HepG2 (cell line): ENCODE results near the gene TMEM250. TPM values are rescaled to one million over a fixed set of nuclear protein-coding genes. Genes with fewer than 3 reads are reported as not detected.

Experiments used
- ATAC-seq: fragments of 200-7000 bp; cut with Tn5 transposase; 3 replicates; pipeline ENCODE4 v1.9.1; 2020; ENCODE audit warnings: mild to moderate bottlenecking, moderate library complexity
- BruUV-seq: library from RNA; stranded (reverse); fragments of 400-500 nt; replicated peaks from 2 replicates; lab custom pipeline; 2021; lab: Mats Ljungman, UMichigan
- CTCF ChIA-PET: fragments of 300-600 bp; formaldehyde crosslinking; extraction: SDS; loops from one replicate; lab custom pipeline; 2021; ENCODE audit warnings: low total read pairs, inconsistent platforms, low intra/inter-chr PET ratio; lab: Yijun Ruan, JAX
- POLR2A ChIA-PET: fragments of 350-600 bp; sonication (Branson Sonifier 250); formaldehyde crosslinking; loops from one replicate; lab custom pipeline; 2020; ENCODE audit warnings: antibody characterized with exemption, inconsistent platforms; lab: Yijun Ruan, JAX
- DNase-seq: peaks from one replicate; pipeline ENCODE4 v3.0.0-alpha.2; 2015; ENCODE audit warnings: low spot score
- FAIRE-seq: peaks from 3 replicates; lab custom pipeline; 2011; peaks lifted over from hg19 to GRCh38; lab: Jason Lieb, UNC
- H2AFZ ChIP-seq: one replicate; pipeline ENCODE4 v1.6.1; 2011; ENCODE audit warnings: low read length, inconsistent platforms
- H3K27ac ChIP-seq: fragments of 300-600 bp; 3 replicates; pipeline ENCODE4 v1.8.0; 2011; ENCODE audit warnings: mixed run types, mild to moderate bottlenecking, mixed read lengths, low read length, inconsistent platforms; ENCODE audit not compliant: insufficient read depth; ENCODE audit errors: extremely low read length
- H3K27me3 ChIP-seq, 2 experiments: fragments of 200-600 bp in 1 of 2; 2 replicates in 1 of 2; 3 replicates in 1 of 2; pipeline versions ENCODE4 v1.6.0 to v1.8.0; 2011; ENCODE audit warnings: low read length in 2 of 2, mild to moderate bottlenecking in 2 of 2, moderate library complexity in 2 of 2, inconsistent platforms in 1 of 2; ENCODE audit not compliant: insufficient read depth in 2 of 2, control insufficient read depth in 1 of 2
- H3K36me3 ChIP-seq, 2 experiments: fragments of 200-600 bp in 1 of 2; replicated peaks in 1 of 2; 2 replicates in 1 of 2; 3 replicates in 1 of 2; pipeline versions ENCODE4 v1.5.1 to v1.8.0; 2011; ENCODE audit warnings: low read length in 2 of 2, inconsistent platforms in 1 of 2; ENCODE audit not compliant: insufficient read depth in 2 of 2, control insufficient read depth in 1 of 2
- H3K4me1 ChIP-seq: 2 replicates; pipeline ENCODE4 v1.5.1; 2012; ENCODE audit warnings: low read length, inconsistent platforms; ENCODE audit not compliant: insufficient read depth
- H3K4me2 ChIP-seq: 2 replicates; pipeline ENCODE4 v1.6.0; 2011; ENCODE audit warnings: low read depth, low read length, inconsistent platforms
- H3K4me3 ChIP-seq, 3 experiments: fragments of 200-600 bp in 1 of 3; sonication (generic), shearing (Covaris generic) in 1 of 3; replicated peaks in 1 of 3; 2 replicates each; pipeline ENCODE4 v1.5.1; 2011 to 2016; ENCODE audit warnings: low read length in 3 of 3, inconsistent platforms in 2 of 3, low read depth in 2 of 3, mild to moderate bottlenecking in 2 of 3, control low read depth in 1 of 3, mixed read lengths in 1 of 3; ENCODE audit not compliant: insufficient read depth in 1 of 3
- H3K79me2 ChIP-seq: one replicate; pipeline ENCODE4 v1.6.1; 2011; ENCODE audit warnings: low read length, inconsistent platforms; ENCODE audit not compliant: insufficient read depth
- H3K9ac ChIP-seq: 2 replicates; pipeline ENCODE4 v1.6.0; 2011; ENCODE audit warnings: mild to moderate bottlenecking, low read depth, low read length, inconsistent platforms; ENCODE audit not compliant: insufficient read depth
- H3K9me3 ChIP-seq: 2 replicates; pipeline ENCODE4 v1.5.1; 2012; ENCODE audit warnings: mild to moderate bottlenecking, low read length
- H4K20me1 ChIP-seq: 2 replicates; pipeline ENCODE4 v1.6.0; 2011; ENCODE audit warnings: inconsistent platforms, mild to moderate bottlenecking, low read length, moderate library complexity; ENCODE audit not compliant: insufficient read depth
- IRX3 ChIP-seq: sonication (generic); formaldehyde crosslinking; IDR thresholded peaks from 2 replicates; pipeline ENCODE4 v1.8.1; 2023; ENCODE audit warnings: mild to moderate bottlenecking, low read depth, missing genetic modification reagents, borderline replicate concordance
- NAIF1 ChIP-seq: sonication (generic); formaldehyde crosslinking; IDR thresholded peaks from 2 replicates; pipeline ENCODE4 v1.5.0; 2020; ENCODE audit warnings: mild to moderate bottlenecking, missing genetic modification reagents, borderline replicate concordance
- PAF1 ChIP-seq: IDR thresholded peaks from 2 replicates; pipeline ENCODE4 v1.6.1; 2016; ENCODE audit warnings: missing genetic modification reagents, missing compliant biosample characterization
- PRPF4 ChIP-seq: fragments of 200-400 bp; formaldehyde crosslinking; IDR thresholded peaks from 2 replicates; pipeline ENCODE4 v1.6.1; 2016; ENCODE audit warnings: low read length, low read depth; ENCODE audit not compliant: poor library complexity, severe bottlenecking
- SP140L ChIP-seq: sonication (generic); formaldehyde crosslinking; IDR thresholded peaks from 2 replicates; pipeline ENCODE4 v1.4.0; 2020; ENCODE audit warnings: missing genetic modification reagents, borderline replicate concordance
- ZNF354B ChIP-seq: sonication (generic); formaldehyde crosslinking; IDR thresholded peaks from 2 replicates; pipeline ENCODE4 v1.8.0; 2022; ENCODE audit warnings: mild to moderate bottlenecking, missing genetic modification reagents
- ZNF552 ChIP-seq: sonication (generic); formaldehyde crosslinking; IDR thresholded peaks from 2 replicates; pipeline ENCODE4 v1.9.0; 2022; ENCODE audit warnings: missing genetic modification reagents, mild to moderate bottlenecking, borderline replicate concordance
- WGBS: methylation state at CpG from one replicate; pipeline ENCODE4 v1.1.6; 2017; ENCODE audit warnings: low lambda C conversion rate; 5-methylcytosine and 5-hydroxymethylcytosine counted together
- in situ Hi-C: cut with HindIII; loops from 2 replicates; pipeline ENCODE4 v1.10.0; 2017; ENCODE audit warnings: low pct_unique_long_range_greater_than_20kb; ENCODE audit not compliant: extremely low pct_ligation_motif_present
- intact Hi-C: fragments of 100-400 bp; cut with micrococcal nuclease; formaldehyde crosslinking; loops from one replicate; pipeline ENCODE4 v1.10.0; 2022; ENCODE audit not compliant: unreplicated experiment
- polyA plus RNA-seq, 8 experiments: library from polyadenylated mRNA; depleted of rRNA in 3 of 8; stranded (reverse) in 7 of 8; unstranded in 1 of 8; fragments of >200 nt; fragmentation: Illumina TruSeq in 4 of 8; extraction: Trizol in 4 of 8; gene quantifications; 2 replicates each; pipeline versions ENCODE4 v1.2.1 to v1.2.3, GENCODE V29; 2011 to 2016; ENCODE audit warnings: low read depth in 4 of 8, missing spikeins in 1 of 8, mixed read lengths in 1 of 8; ENCODE audit not compliant: insufficient read depth in 1 of 8
- total RNA-seq, 5 experiments: library from RNA; depleted of rRNA; stranded (reverse); fragments of >200 nt; fragmentation: Illumina TruSeq; extraction: Trizol; gene quantifications; 2 replicates each; pipeline ENCODE4 v1.2.3, GENCODE V29; 2016; ENCODE audit warnings: low read depth in 1 of 5
- TF ChIP-seq, protein P1 (sequence below): sonication (generic); formaldehyde crosslinking; IDR thresholded peaks from one replicate; pipeline ENCODE4 v1.5.1; 2020; ENCODE audit warnings: mild to moderate bottlenecking, missing genetic modification reagents; ENCODE audit errors: not compliant biosample characterization
- TF ChIP-seq, protein P2 (sequence below): sonication (generic); formaldehyde crosslinking; IDR thresholded peaks from 2 replicates; pipeline ENCODE4 v1.4.0; 2020; ENCODE audit warnings: missing genetic modification reagents
- TF ChIP-seq, protein P3 (sequence below): sonication (generic); formaldehyde crosslinking; IDR thresholded peaks from 2 replicates; pipeline ENCODE4 v1.4.0; 2020; ENCODE audit warnings: missing genetic modification reagents

The TMEM250 gene
- total and polyA plus RNA-seq, 2 of the 13 experiments (the other 11 are each of a cell fraction or from before 2014, with no cell fraction given) = 5.5 to 13.9 TPM

DNA sequence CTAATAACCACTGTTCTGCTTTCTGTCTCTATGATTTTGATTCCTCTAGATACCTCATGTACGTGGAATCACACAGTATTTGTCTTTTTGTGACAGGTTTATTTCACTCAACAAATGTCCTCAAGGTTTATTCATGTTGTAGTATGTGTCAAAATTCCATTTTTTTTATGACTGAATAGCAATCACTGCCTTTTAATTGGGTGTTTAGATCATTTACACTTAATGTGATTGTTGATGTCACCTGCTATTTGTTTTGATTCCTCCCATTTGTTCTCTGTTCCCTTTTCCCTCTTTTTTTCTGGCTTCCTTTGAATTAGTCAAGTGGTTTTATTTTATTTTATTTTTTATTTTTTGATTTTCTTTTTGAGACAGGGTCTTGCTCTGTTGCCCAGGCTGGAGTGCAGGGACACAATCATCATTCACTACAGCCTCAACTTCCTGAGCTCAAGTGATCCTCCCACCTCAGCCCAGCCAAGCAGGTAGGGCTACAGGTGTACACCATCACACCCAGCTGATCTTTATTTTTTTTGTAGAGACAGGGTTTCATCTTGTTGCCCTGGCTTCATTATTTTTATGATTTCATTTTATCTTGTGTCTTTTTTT is 44.7 kb upstream of the TMEM250 start:
- H3K9me3 ChIP-seq = no peaks in the 10 kb centered on the region
- H3K4me1 ChIP-seq = peaks cover 1% of the 10 kb centered on the region; the same call in 1 of the 2 replicates
- H4K20me1 ChIP-seq = no peaks in the 10 kb centered on the region
- peaks cover 3 to 21% of the 10 kb centered on the region in 2 experiments; a peak in 4 of 5 replicates for H3K27me3 ChIP-seq
- FAIRE-seq (no peak), ATAC-seq (no peak), DNase-seq (no peak)
- CTCF ChIA-PET = no interaction called here
- no peak overlapping the region for H2AFZ ChIP-seq
- in situ Hi-C loops = no loop called here
- 2% methylated on average over 1 of the region's 1 CpG for WGBS
- H3K36me3 ChIP-seq = no peaks in the 10 kb centered on the region
- no peak overlapping the region for H3K4me2 ChIP-seq
- POLR2A ChIA-PET = interaction anchor here (1.2 kb wide), 1 partner anchor 15 kb away, joined by 3 read pairs; no protein-coding TSS in a partner anchor
- H3K9ac ChIP-seq = no peak overlapping the region
- intact Hi-C loops = no loop called here
- BruUV-seq = no TSS peak
- no peak overlapping the region for H3K4me3 ChIP-seq
- no peak overlapping the region for H3K27ac ChIP-seq
- no peaks in the 10 kb centered on the region for H3K79me2 ChIP-seq
- TF ChIP-seq SP140L (CRISPR knock-in tag) (no peak), ZNF354B (CRISPR knock-in tag) (no peak), IRX3 (CRISPR knock-in tag) (no peak), NAIF1 (CRISPR knock-in tag) (no peak), ZNF552 (CRISPR knock-in tag) (no peak), PRPF4 (no peak), PAF1 (no peak)
- TF ChIP-seq, protein P1, sequence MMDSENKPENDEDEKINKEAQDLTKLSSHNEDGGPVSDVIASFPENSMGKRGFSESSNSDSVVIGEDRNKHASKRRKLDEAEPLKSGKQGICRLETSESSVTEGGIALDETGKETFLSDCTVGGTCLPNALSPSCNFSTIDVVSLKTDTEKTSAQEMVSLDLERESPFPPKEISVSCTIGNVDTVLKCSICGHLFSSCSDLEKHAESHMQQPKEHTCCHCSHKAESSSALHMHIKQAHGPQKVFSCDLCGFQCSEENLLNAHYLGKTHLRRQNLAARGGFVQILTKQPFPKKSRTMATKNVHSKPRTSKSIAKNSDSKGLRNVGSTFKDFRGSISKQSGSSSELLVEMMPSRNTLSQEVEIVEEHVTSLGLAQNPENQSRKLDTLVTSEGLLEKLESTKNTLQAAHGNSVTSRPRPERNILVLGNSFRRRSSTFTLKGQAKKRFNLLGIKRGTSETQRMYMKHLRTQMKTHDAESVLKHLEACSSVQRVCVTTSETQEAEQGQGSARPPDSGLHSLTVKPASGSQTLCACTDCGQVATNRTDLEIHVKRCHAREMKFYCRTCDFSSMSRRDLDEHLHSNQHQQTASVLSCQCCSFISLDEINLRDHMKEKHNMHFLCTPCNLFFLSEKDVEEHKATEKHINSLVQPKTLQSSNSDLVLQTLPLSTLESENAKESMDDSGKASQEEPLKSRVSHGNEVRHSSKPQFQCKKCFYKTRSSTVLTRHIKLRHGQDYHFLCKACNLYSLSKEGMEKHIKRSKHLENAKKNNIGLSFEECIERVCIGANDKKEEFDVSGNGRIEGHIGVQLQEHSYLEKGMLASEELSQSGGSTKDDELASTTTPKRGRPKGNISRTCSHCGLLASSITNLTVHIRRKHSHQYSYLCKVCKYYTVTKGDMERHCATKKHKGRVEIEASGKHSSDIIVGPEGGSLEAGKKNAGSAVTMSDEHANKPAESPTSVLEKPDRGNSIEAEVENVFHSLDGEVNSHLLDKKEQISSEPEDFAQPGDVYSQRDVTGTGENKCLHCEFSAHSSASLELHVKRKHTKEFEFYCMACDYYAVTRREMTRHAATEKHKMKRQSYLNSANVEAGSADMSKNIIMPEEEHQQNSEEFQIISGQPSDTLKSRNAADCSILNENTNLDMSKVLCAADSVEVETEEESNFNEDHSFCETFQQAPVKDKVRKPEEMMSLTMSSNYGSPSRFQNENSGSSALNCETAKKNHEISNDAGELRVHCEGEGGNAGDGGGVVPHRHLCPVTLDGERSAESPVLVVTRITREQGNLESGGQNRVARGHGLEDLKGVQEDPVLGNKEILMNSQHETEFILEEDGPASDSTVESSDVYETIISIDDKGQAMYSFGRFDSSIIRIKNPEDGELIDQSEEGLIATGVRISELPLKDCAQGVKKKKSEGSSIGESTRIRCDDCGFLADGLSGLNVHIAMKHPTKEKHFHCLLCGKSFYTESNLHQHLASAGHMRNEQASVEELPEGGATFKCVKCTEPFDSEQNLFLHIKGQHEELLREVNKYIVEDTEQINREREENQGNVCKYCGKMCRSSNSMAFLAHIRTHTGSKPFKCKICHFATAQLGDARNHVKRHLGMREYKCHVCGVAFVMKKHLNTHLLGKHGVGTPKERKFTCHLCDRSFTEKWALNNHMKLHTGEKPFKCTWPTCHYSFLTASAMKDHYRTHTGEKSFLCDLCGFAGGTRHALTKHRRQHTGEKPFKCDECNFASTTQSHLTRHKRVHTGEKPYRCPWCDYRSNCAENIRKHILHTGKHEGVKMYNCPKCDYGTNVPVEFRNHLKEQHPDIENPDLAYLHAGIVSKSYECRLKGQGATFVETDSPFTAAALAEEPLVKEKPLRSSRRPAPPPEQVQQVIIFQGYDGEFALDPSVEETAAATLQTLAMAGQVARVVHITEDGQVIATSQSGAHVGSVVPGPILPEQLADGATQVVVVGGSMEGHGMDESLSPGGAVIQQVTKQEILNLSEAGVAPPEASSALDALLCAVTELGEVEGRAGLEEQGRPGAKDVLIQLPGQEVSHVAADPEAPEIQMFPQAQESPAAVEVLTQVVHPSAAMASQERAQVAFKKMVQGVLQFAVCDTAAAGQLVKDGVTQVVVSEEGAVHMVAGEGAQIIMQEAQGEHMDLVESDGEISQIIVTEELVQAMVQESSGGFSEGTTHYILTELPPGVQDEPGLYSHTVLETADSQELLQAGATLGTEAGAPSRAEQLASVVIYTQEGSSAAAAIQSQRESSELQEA (CRISPR knock-in tag) = no peak
- TF ChIP-seq, protein P2, sequence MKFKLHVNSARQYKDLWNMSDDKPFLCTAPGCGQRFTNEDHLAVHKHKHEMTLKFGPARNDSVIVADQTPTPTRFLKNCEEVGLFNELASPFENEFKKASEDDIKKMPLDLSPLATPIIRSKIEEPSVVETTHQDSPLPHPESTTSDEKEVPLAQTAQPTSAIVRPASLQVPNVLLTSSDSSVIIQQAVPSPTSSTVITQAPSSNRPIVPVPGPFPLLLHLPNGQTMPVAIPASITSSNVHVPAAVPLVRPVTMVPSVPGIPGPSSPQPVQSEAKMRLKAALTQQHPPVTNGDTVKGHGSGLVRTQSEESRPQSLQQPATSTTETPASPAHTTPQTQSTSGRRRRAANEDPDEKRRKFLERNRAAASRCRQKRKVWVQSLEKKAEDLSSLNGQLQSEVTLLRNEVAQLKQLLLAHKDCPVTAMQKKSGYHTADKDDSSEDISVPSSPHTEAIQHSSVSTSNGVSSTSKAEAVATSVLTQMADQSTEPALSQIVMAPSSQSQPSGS = no peak
- TF ChIP-seq, protein P3, sequence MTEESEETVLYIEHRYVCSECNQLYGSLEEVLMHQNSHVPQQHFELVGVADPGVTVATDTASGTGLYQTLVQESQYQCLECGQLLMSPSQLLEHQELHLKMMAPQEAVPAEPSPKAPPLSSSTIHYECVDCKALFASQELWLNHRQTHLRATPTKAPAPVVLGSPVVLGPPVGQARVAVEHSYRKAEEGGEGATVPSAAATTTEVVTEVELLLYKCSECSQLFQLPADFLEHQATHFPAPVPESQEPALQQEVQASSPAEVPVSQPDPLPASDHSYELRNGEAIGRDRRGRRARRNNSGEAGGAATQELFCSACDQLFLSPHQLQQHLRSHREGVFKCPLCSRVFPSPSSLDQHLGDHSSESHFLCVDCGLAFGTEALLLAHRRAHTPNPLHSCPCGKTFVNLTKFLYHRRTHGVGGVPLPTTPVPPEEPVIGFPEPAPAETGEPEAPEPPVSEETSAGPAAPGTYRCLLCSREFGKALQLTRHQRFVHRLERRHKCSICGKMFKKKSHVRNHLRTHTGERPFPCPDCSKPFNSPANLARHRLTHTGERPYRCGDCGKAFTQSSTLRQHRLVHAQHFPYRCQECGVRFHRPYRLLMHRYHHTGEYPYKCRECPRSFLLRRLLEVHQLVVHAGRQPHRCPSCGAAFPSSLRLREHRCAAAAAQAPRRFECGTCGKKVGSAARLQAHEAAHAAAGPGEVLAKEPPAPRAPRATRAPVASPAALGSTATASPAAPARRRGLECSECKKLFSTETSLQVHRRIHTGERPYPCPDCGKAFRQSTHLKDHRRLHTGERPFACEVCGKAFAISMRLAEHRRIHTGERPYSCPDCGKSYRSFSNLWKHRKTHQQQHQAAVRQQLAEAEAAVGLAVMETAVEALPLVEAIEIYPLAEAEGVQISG (CRISPR knock-in tag) = no peak
